ENCODE measurements around the gene PPFIBP2. TPM values are rescaled to one million over a fixed set of nuclear protein-coding genes. Genes with fewer than 3 reads are reported as not detected.
A peak's percentile ranks its signal among the peaks of the same experiment; 100 is the strongest.

The PPFIBP2 gene
- total and polyA plus RNA-seq, 2 of the 13 experiments (the other 11 are each of a cell fraction or from before 2014, with no cell fraction given) = 15.0 to 52.5 TPM

DNA sequence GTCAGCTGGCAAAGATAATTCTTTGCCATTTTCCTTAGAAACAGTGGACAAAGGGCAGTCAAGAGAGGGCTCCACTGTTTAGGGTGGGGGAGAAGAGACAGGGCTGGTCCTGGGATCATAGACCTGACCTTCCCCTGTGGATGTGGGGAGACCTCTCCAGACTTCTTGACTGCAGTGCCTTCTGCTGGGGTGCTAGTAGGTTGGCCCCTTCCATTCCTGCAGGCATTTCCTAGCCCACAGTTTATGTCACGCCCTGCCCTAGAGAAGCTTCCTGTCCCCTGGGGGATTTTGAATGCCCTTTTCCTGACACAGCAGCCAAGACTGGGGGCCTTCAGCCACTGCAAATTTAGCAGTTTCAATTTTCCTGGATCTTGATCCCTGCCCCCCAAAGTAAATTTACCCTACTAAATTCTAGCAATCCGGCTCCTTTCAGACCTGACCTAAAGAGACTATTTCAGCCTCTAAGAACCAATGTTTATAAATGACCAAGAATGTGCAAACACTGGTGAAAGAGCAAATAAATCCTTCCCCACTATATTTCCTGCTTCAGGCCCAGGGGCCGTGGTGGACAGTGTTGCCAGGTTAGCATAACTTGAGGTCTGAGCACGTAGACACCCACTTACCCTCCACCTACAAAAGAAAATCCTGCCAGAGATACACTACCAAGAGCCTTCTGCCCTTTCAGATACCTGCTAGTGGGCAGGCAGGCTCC lies 58.4 kb downstream of the PPFIBP2 start (continued):
- TF ChIP-seq DR1 (CRISPR knock-in tag; IDR thresholded peaks at IDR 0.05) (no peak), LCORL (IDR thresholded peaks at IDR 0.05) (no peak), LCORL (CRISPR knock-in tag; IDR thresholded peaks at IDR 0.05) (peak; percentile 91), AHDC1 (CRISPR knock-in tag; IDR thresholded peaks at IDR 0.05; ENCODE audit: borderline replicate concordance) (peak; percentile 91), HMGA1 (CRISPR knock-in tag; conservative IDR thresholded peaks at IDR 0.05) (no peak), BRF2 (CRISPR knock-in tag; IDR thresholded peaks at IDR 0.05) (no peak), TBP (CRISPR knock-in tag; IDR thresholded peaks at IDR 0.05) (no peak), CREB1 (IDR thresholded peaks at IDR 0.05) (no peak), CREB1 (CRISPR knock-in tag; IDR thresholded peaks at IDR 0.05) (peak; percentile 53; the same call in 1 of the 2 replicates), ZNF784 (CRISPR knock-in tag; IDR thresholded peaks at IDR 0.05; ENCODE audit: borderline replicate concordance) (no peak), ZNF274 (CRISPR knock-in tag; IDR thresholded peaks at IDR 0.05) (no peak), ZNF30 (CRISPR knock-in tag; IDR thresholded peaks at IDR 0.05) (no peak), ZSCAN12 (CRISPR knock-in tag; IDR thresholded peaks at IDR 0.05) (peak; percentile 20; the same call in 1 of the 2 replicates), HDAC6 (IDR thresholded peaks at IDR 0.05; ENCODE audit: low read depth, low read length) (no peak), PPARG (CRISPR knock-in tag; conservative IDR thresholded peaks at IDR 0.05) (peak; percentile 94), ZNF138 (CRISPR knock-in tag; IDR thresholded peaks at IDR 0.05; ENCODE audit: low read depth) (no peak), RXRB (CRISPR knock-in tag; IDR thresholded peaks at IDR 0.05; ENCODE audit: borderline replicate concordance) (peak; percentile 92), ZFP36 (IDR thresholded peaks at IDR 0.05; ENCODE audit: borderline replicate concordance, low read depth, low read length, partially characterized antibody) (no peak), GFI1 (CRISPR knock-in tag; IDR thresholded peaks at IDR 0.05; ENCODE audit: borderline replicate concordance) (peak; percentile 88)
- TF ChIP-seq, protein P1, sequence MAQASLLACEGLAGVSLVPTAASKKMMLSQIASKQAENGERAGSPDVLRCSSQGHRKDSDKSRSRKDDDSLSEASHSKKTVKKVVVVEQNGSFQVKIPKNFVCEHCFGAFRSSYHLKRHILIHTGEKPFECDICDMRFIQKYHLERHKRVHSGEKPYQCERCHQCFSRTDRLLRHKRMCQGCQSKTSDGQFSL (CRISPR knock-in tag; IDR thresholded peaks at IDR 0.05) = 0 out of 2 replicates have a peak, but pooled peaks have one; percentile 35
- TF ChIP-seq, protein P2, sequence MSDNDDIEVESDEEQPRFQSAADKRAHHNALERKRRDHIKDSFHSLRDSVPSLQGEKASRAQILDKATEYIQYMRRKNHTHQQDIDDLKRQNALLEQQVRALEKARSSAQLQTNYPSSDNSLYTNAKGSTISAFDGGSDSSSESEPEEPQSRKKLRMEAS (IDR thresholded peaks at IDR 0.05) = 0 out of 2 replicates have a peak, but pooled peaks have one; percentile 38
- TF ChIP-seq, protein P3, sequence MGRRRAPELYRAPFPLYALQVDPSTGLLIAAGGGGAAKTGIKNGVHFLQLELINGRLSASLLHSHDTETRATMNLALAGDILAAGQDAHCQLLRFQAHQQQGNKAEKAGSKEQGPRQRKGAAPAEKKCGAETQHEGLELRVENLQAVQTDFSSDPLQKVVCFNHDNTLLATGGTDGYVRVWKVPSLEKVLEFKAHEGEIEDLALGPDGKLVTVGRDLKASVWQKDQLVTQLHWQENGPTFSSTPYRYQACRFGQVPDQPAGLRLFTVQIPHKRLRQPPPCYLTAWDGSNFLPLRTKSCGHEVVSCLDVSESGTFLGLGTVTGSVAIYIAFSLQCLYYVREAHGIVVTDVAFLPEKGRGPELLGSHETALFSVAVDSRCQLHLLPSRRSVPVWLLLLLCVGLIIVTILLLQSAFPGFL (CRISPR knock-in tag; IDR thresholded peaks at IDR 0.05) = no peak
